Left ventricle myocardium inferior (tissue), 1 donor: ENCODE data around the gene ASTN2. TPM values are rescaled to one million over a fixed set of nuclear protein-coding genes. Genes with fewer than 3 reads are reported as not detected.

ENCODE experiments used
- DNase-seq: peaks from one replicate; pipeline ENCODE4 v3.0.0-alpha.2; 2020
- H3K27ac ChIP-seq: fragments of 200-600 bp; replicated peaks from 2 replicates; pipeline ENCODE4 v1.8.0; 2021
- H3K27me3 ChIP-seq: fragments of 200-600 bp; 2 replicates; pipeline ENCODE4 v1.8.0; 2021; ENCODE audit warnings: low read depth
- H3K36me3 ChIP-seq: fragments of 200-600 bp; 2 replicates; pipeline ENCODE4 v1.8.0; 2021
- H3K4me1 ChIP-seq: fragments of 200-600 bp; 2 replicates; pipeline ENCODE4 v1.8.0; 2021
- H3K4me3 ChIP-seq: fragments of 200-600 bp; 2 replicates; pipeline ENCODE4 v1.8.0; 2021; ENCODE audit warnings: mild to moderate bottlenecking, moderate library complexity
- H3K9me3 ChIP-seq: fragments of 200-600 bp; replicated peaks from 2 replicates; pipeline ENCODE4 v1.8.0; 2021
- intact Hi-C: fragments of 100-400 bp; cut with micrococcal nuclease; formaldehyde crosslinking; loops from one replicate; pipeline ENCODE4 v1.11.0; 2022
- total RNA-seq: library from RNA; stranded (reverse); fragmentation: NEBNext Ultra II Directional; extraction: Animal tissue kit (Norgen Biotek cat#: 25700); gene quantifications from one replicate; pipeline ENCODE4 v1.2.1, GENCODE V29; 2021
- TF ChIP-seq, protein P1 (sequence below): fragments of 200-600 bp; IDR thresholded peaks from 2 replicates; pipeline ENCODE4 v1.8.0; 2021; ENCODE audit warnings: antibody characterized with exemption, mild to moderate bottlenecking, borderline replicate concordance
- donor health status: DM: no; HTN: yes; CAD: no; lungs with severe emphysema.

Gene ASTN2
- total RNA-seq, 1 donor from 2014 or later = 6.1 TPM

GRCh38 chr9:116700279-116700678, 714.6 kb downstream of the ASTN2 start:
- H3K27ac ChIP-seq = no peak overlapping the region
- intact Hi-C loops = no loop called here
- H3K4me1 ChIP-seq = peaks cover 20% of the 10 kb centered on the region

GRCh38 chr9:116697887-116698286, 717.0 kb downstream of the ASTN2 start:
- intact Hi-C loops = no loop called here
- DNase-seq = no peak
- H3K4me1 ChIP-seq = peaks cover 41% of the 10 kb centered on the region

More at GRCh38 chr9:116700279-116700678, 714.6 kb downstream of the ASTN2 start:
- TF ChIP-seq, protein P1, sequence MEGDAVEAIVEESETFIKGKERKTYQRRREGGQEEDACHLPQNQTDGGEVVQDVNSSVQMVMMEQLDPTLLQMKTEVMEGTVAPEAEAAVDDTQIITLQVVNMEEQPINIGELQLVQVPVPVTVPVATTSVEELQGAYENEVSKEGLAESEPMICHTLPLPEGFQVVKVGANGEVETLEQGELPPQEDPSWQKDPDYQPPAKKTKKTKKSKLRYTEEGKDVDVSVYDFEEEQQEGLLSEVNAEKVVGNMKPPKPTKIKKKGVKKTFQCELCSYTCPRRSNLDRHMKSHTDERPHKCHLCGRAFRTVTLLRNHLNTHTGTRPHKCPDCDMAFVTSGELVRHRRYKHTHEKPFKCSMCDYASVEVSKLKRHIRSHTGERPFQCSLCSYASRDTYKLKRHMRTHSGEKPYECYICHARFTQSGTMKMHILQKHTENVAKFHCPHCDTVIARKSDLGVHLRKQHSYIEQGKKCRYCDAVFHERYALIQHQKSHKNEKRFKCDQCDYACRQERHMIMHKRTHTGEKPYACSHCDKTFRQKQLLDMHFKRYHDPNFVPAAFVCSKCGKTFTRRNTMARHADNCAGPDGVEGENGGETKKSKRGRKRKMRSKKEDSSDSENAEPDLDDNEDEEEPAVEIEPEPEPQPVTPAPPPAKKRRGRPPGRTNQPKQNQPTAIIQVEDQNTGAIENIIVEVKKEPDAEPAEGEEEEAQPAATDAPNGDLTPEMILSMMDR = no peak
- H3K4me3 ChIP-seq = no peak overlapping the region
- no peaks in the 10 kb centered on the region for H3K27me3 ChIP-seq
- DNase-seq = no peak
- H3K9me3 ChIP-seq = no peaks in the 10 kb centered on the region
- H3K36me3 ChIP-seq = peaks cover 40% of the 10 kb centered on the region

GRCh38 chr9:116697362-116697761, 717.5 kb downstream of the ASTN2 start:
- TF ChIP-seq, protein P1 = no peak
- intact Hi-C loops = no loop called here
- Histone ChIP-seq H3K27me3 (no peaks in the 10 kb centered on the region), H3K4me1 (peaks cover 46% of the 10 kb centered on the region), H3K27ac (no peak overlapping the region), H3K36me3 (peaks cover 35% of the 10 kb centered on the region), H3K9me3 (no peaks in the 10 kb centered on the region), H3K4me3 (no peak overlapping the region)
- no peak for DNase-seq

More at GRCh38 chr9:116697887-116698286, 717.0 kb downstream of the ASTN2 start:
- H3K4me3 ChIP-seq = no peak overlapping the region
- no peaks in the 10 kb centered on the region for H3K9me3 ChIP-seq
- peaks cover 40% of the 10 kb centered on the region for H3K36me3 ChIP-seq
- TF ChIP-seq, protein P1 = no peak
- no peaks in the 10 kb centered on the region for H3K27me3 ChIP-seq
- no peak overlapping the region for H3K27ac ChIP-seq

- TF ChIP-seq, protein P1 = no peak
- H3K27me3 ChIP-seq = no peaks in the 10 kb centered on the region
- H3K27ac ChIP-seq = no peak overlapping the region
- no peak for DNase-seq
- peaks cover 31% of the 10 kb centered on the region for H3K36me3 ChIP-seq
- H3K4me3 ChIP-seq = no peak overlapping the region
- no peaks in the 10 kb centered on the region for H3K9me3 ChIP-seq
- peaks cover 51% of the 10 kb centered on the region for H3K4me1 ChIP-seq
- intact Hi-C loops = no loop called here
Measured at GRCh38 chr9:116695438-116695837, 719.4 kb downstream of the ASTN2 start.

DNA sequence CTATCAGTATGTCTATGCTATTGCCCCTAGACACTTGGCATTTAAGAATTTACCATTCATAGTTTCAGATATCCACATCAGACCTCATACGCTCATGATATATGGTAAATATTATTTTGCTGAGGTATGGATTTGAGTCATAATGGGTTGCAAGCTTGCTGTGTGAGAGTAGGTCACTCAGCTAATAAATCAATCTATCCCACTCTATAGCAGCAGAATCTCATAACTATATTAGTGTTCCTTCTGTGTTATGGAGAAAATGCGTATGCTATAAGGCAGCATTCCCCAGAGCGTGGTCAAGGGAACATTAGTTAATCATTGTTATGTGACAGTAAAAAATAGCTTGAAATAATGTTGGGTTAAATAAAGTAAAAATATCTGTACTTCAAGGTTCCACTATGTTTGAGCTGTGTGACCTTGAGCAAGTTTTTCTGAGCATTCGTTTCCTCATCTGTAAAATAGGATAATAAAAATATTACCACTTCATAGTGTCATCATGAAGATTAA, 720.0 kb downstream of the ASTN2 start:
- no peak overlapping the region for H3K27ac ChIP-seq
- no peaks in the 10 kb centered on the region for H3K27me3 ChIP-seq
- TF ChIP-seq, protein P1 = no peak
- peaks cover 57% of the 10 kb centered on the region for H3K4me1 ChIP-seq
- no peaks in the 10 kb centered on the region for H3K9me3 ChIP-seq
- H3K36me3 ChIP-seq = peaks cover 25% of the 10 kb centered on the region
- H3K4me3 ChIP-seq = no peak overlapping the region
- intact Hi-C loops = no loop called here
- no peak for DNase-seq
